ENCODE measurements around the gene RITA1. TPM values are rescaled to one million over a fixed set of nuclear protein-coding genes. Genes with fewer than 3 reads are reported as not detected.
"Not testable (repeated sequence)": the region's sequence is repeated elsewhere in the genome, so short reads cannot be mapped to it uniquely, and the experiment has no call there.

Gene RITA1
- total RNA-seq, 1 donor from 2014 or later, result 15.5 TPM

DNA sequence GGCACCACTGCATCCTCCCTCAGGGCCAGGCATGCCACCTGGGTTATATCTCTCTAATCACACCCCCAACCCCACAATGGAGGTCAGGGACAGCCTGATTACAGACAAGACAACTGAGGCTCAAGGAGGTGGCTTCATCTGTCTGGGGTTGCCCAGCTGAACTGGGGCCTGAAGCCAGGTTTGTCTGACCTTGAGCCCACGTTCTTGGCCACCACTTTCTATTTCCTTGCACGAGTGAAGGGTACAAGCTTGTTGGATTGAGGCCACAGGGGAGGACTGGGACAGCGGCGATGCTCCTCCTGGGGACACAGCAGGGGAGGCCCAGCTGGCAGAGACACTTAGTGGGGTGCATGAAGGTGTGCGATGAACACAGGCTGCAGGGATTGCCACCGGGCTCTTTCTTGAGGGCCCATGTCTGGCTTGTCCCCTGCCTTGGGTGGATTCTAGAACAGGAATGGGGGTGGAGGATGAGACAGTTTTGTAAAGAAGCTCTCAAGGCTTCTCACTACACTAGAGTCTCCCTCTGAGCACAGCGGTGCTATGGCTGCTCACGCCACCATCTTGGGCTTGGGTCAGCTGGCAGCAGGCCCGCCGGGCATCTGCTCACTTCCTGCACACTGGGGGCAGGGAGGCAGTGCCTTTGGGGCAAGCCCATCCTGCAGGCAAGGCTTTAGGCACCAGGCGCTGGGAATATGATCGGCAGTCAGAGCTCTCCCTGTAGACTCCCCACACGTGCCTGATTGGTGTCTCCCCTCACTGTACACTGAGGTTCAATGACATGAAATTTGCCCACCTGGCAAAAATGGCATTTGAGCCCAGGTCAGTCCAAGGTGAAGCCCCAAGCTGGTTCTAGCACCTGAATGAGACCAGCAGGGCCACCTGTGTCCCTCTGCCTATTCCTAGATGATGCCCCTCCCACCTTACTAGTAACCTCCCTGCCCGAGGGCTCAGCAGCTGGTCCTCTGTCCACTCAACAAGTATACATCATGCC, 16.0 kb downstream of the RITA1 start:
- H3K27ac Mint-ChIP-seq (ENCODE audit: unreplicated experiment), result no peak overlapping the region
- peaks cover 17% of the 10 kb centered on the region for H3K4me1 Mint-ChIP-seq (ENCODE audit: low read depth)
- no peaks in the 10 kb centered on the region for H3K27me3 Mint-ChIP-seq (ENCODE audit: low read depth)
- no peak for DNase-seq (ENCODE audit: low spot score)
- TF ChIP-seq CTCF (IDR thresholded peaks at IDR 0.05), result no peak
- peaks cover 4% of the 10 kb centered on the region for H3K9me3 Mint-ChIP-seq (ENCODE audit: low read depth)
- no peak overlapping the region for H3K4me3 Mint-ChIP-seq (ENCODE audit: unreplicated experiment)
- H3K36me3 Mint-ChIP-seq (ENCODE audit: low read depth), result no peaks in the 10 kb centered on the region

DNA sequence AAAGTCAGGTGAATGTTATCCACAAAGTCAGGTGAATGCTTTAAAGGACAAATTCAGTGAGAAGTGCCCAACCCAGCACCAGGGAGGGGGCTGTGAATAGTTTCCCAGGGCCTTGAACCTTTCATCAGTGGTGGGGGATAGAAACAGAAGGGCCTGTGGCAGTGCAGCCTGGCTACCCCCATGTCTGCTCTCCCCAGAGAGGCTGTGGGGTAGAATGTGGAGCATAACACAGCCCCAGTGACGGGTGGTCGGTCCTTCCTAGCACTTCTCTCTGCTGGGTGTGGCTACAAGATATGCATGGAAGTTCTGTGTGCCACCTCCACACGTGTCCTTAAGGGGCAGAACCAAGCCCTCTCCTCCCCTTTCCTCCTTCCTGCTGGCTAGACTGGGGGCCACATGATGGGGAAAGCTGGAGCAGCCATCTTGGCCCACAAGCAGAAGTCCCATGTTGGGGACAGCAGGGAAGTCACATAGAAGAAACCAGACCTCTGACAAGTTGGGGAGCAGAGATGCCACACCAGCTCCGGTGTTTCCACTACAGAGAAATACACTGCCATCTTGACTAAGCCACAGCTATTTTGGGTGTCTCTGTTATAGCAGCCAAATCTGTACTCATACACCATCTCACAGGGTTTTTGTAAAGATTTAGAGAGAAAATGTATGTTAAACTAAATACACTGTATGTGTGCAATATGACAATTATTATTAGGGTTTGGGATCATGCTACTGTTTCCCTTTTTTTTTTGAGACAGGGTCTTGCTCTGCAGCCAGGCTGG, 17.0 kb downstream of the RITA1 start:
- no peak overlapping the region for H3K27ac Mint-ChIP-seq (ENCODE audit: unreplicated experiment)
- no peaks in the 10 kb centered on the region for H3K36me3 Mint-ChIP-seq (ENCODE audit: low read depth)
- DNase-seq (ENCODE audit: low spot score), result no peak
- H3K4me3 Mint-ChIP-seq (ENCODE audit: unreplicated experiment), result no peak overlapping the region
- no peaks in the 10 kb centered on the region for H3K27me3 Mint-ChIP-seq (ENCODE audit: low read depth)
- H3K4me1 Mint-ChIP-seq (ENCODE audit: low read depth), result peaks cover 10% of the 10 kb centered on the region
- no peak for TF ChIP-seq CTCF (IDR thresholded peaks at IDR 0.05)
- peaks cover 4% of the 10 kb centered on the region for H3K9me3 Mint-ChIP-seq (ENCODE audit: low read depth)

DNA sequence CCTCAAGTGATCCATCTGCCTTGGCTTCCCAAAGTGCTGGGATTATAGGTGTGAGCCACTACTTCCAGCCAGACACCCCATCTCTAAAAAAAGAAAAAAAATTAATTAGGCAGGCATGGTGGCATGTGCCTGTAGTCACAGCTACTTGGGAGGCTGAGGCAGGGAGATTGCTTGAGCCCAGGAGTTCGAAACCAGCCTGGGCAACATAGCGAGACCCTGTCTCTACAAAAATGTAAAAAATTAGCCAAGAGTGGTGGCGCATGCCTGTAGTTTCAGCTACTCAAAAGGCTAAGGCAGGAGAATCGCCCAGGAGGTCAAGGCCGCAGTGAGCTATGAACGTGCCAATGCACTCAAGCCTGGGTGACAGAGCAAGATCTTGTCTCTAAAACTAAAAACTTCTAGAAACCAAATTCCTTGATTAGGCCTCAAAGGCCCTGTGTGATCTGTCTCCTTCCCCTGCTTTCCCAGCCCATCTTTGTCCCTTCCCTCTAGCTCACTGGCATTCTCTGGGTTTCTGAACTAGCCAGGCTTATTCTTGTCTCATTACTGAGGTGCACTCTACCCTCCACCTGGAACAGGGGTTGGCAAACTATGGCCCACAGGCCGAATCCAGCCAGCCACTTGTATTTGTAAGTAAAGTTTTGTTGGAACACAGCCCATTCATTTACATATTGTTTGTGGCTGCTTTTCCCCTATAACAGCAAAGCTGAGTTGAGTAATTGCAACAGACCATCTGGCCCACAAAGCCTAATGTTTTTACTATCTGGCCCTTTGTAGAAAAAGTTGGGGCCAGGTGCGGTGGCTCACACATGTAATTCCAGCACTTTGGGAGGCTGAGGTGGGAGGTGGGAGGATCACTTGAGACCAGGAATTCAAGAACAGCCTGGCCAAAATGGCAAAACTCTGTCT, 18.6 kb downstream of the RITA1 start:
- Mint-ChIP-seq H3K27me3 (ENCODE audit: low read depth) (no peaks in the 10 kb centered on the region), H3K36me3 (ENCODE audit: low read depth) (no peaks in the 10 kb centered on the region), H3K27ac (ENCODE audit: unreplicated experiment) (no peak overlapping the region), H3K9me3 (ENCODE audit: low read depth) (peaks cover 4% of the 10 kb centered on the region), H3K4me3 (ENCODE audit: unreplicated experiment) (no peak overlapping the region), H3K4me1 (ENCODE audit: low read depth) (peaks cover 12% of the 10 kb centered on the region)
- no peak for DNase-seq (ENCODE audit: low spot score)
- TF ChIP-seq CTCF (IDR thresholded peaks at IDR 0.05), result no peak

GRCh38 chr12:113204804-113205203, 19.3 kb downstream of the RITA1 start:
- DNase-seq (ENCODE audit: low spot score), result no peak
- no peak overlapping the region for H3K4me3 Mint-ChIP-seq (ENCODE audit: unreplicated experiment)
- TF ChIP-seq CTCF (IDR thresholded peaks at IDR 0.05), result no peak
- no peak overlapping the region for H3K27ac Mint-ChIP-seq (ENCODE audit: unreplicated experiment)
- H3K4me1 Mint-ChIP-seq (ENCODE audit: low read depth), result peaks cover 12% of the 10 kb centered on the region
- H3K27me3 Mint-ChIP-seq (ENCODE audit: low read depth), result no peaks in the 10 kb centered on the region
- H3K36me3 Mint-ChIP-seq (ENCODE audit: low read depth), result no peaks in the 10 kb centered on the region
- H3K9me3 Mint-ChIP-seq (ENCODE audit: low read depth), result peaks cover 4% of the 10 kb centered on the region

DNA sequence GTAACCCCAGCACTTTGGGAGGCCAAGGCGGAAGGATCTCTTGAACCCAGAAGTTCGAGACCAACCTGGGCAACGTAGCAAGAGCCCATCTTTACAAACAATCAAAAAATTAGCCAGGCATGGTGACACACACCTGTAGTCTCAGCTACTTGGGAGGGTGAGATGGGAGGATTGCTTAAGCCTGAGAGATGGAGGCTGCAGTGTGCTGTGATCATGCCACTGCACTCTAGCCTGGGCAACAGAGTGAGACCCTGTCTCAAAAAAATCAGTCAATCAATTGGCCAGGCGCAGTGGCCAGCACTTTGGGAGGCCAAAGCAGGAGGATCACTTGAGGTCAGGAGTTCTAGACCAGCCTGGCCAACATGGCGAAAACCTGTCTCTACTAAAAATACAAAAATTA, 21.3 kb downstream of the RITA1 start:
- not testable (repeated sequence) for H3K27ac Mint-ChIP-seq (ENCODE audit: unreplicated experiment); H3K9me3 Mint-ChIP-seq (ENCODE audit: low read depth); H3K27me3 Mint-ChIP-seq (ENCODE audit: low read depth); H3K36me3 Mint-ChIP-seq (ENCODE audit: low read depth); DNase-seq (ENCODE audit: low spot score); H3K4me3 Mint-ChIP-seq (ENCODE audit: unreplicated experiment)
- peaks cover 12% of the 10 kb centered on the region for H3K4me1 Mint-ChIP-seq (ENCODE audit: low read depth)
